Activated B cell treated with CpG ODN at 0.5 μM for 24 hours (primary cell): ENCODE data around the gene HDAC9. TPM values are rescaled to one million over a fixed set of nuclear protein-coding genes. Genes with fewer than 3 reads are reported as not detected.
A peak's percentile ranks its signal among the peaks of the same experiment; 100 is the strongest.

Experiments
- ATAC-seq: fragments of 200-7000 bp; cut with Tn5 transposase; one replicate; pipeline ENCODE4 v1.10.0; 2021; ENCODE audit warnings: low read depth, mild to moderate bottlenecking, moderate library complexity
- CTCF ChIA-PET: fragments of 350-600 bp; sonication (Branson Sonifier 250); formaldehyde crosslinking; loops from one replicate; lab custom pipeline; 2021; ENCODE audit warnings: antibody characterized with exemption; lab: Charles Lee
- POLR2A ChIA-PET: fragments of 350-600 bp; sonication (Branson Sonifier 250); formaldehyde crosslinking; loops from one replicate; lab custom pipeline; 2021; ENCODE audit warnings: antibody characterized with exemption; lab: Charles Lee
- DNase-seq: peaks from one replicate; pipeline ENCODE4 v3.0.0; 2022
- H3K27ac Mint-ChIP-seq: one replicate; pipeline ENCODE4 v1.8.0; 2020; ENCODE audit warnings: mixed read lengths
- H3K27me3 Mint-ChIP-seq: one replicate; pipeline ENCODE4 v1.8.0; 2021; ENCODE audit warnings: mixed read lengths
- H3K36me3 Mint-ChIP-seq: one replicate; pipeline ENCODE4 v1.8.0; 2021; ENCODE audit warnings: low read depth, mixed read lengths
- H3K4me1 Mint-ChIP-seq: one replicate; pipeline ENCODE4 v1.8.0; 2021; ENCODE audit warnings: mixed read lengths
- H3K4me3 Mint-ChIP-seq: one replicate; pipeline ENCODE4 v1.8.0; 2020; ENCODE audit warnings: mild to moderate bottlenecking, mixed read lengths
- H3K9me3 Mint-ChIP-seq: one replicate; pipeline ENCODE4 v1.8.0; 2020; ENCODE audit warnings: mixed read lengths
- intact Hi-C: fragments of 100-400 bp; cut with micrococcal nuclease; formaldehyde crosslinking; loops from one replicate; pipeline ENCODE4 v1.15.1; 2024
- total RNA-seq: library from RNA; stranded (reverse); gene quantifications from 2 replicates; pipeline ENCODE4 v1.2.3, GENCODE V29; 2022
- TF ChIP-seq, protein P1 (sequence below): fragments of 200-600 bp; IDR thresholded peaks from one replicate; pipeline ENCODE4 v1.8.0; 2022; ENCODE audit warnings: antibody characterized with exemption, mild to moderate bottlenecking

Gene HDAC9
- total RNA-seq, 1 donor from 2014 or later = 149 TPM

DNA sequence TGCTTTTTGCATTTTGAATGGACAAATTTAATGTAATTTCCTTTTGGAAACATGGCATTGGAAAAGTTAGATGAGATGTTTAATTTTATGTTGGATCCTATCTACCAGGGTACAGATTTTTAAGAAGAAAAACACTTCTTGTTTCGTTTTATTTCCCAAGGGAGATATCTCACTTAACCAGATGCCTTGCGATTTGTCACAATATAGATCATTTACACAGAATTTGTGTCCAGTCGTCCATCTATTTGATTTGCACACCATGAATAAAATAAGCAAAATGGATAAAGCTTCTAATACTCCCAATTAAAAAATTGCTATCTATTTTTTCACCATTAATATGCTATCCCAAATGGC is 25.7 kb downstream of the HDAC9 start:
- POLR2A ChIA-PET = interaction anchor here (0.5 to 6.8 kb wide), 11 partner anchors 9 to 80 kb away, joined by 3 to 139 read pairs (median 8); partner anchors contain the start of gene HDAC9
- TF ChIP-seq, protein P1, sequence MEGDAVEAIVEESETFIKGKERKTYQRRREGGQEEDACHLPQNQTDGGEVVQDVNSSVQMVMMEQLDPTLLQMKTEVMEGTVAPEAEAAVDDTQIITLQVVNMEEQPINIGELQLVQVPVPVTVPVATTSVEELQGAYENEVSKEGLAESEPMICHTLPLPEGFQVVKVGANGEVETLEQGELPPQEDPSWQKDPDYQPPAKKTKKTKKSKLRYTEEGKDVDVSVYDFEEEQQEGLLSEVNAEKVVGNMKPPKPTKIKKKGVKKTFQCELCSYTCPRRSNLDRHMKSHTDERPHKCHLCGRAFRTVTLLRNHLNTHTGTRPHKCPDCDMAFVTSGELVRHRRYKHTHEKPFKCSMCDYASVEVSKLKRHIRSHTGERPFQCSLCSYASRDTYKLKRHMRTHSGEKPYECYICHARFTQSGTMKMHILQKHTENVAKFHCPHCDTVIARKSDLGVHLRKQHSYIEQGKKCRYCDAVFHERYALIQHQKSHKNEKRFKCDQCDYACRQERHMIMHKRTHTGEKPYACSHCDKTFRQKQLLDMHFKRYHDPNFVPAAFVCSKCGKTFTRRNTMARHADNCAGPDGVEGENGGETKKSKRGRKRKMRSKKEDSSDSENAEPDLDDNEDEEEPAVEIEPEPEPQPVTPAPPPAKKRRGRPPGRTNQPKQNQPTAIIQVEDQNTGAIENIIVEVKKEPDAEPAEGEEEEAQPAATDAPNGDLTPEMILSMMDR = no peak
- Mint-ChIP-seq H3K27ac (peak overlapping the region; percentile 97), H3K9me3 (no peaks in the 10 kb centered on the region), H3K4me1 (peaks cover 86% of the 10 kb centered on the region), H3K4me3 (peak overlapping the region; percentile 78), H3K27me3 (no peaks in the 10 kb centered on the region), H3K36me3 (peaks cover 13% of the 10 kb centered on the region)
- CTCF ChIA-PET = interaction anchor here (1.0 to 1.8 kb wide), 4 partner anchors 9 to 164 kb away, joined by 3 to 7 read pairs (median 4); no protein-coding TSS in a partner anchor
- DNase-seq (no peak), ATAC-seq (peak; percentile 25)
- intact Hi-C loops = loop anchor here (1.0 kb wide), 1 partner anchor 9 kb away; no protein-coding TSS in a partner anchor

DNA sequence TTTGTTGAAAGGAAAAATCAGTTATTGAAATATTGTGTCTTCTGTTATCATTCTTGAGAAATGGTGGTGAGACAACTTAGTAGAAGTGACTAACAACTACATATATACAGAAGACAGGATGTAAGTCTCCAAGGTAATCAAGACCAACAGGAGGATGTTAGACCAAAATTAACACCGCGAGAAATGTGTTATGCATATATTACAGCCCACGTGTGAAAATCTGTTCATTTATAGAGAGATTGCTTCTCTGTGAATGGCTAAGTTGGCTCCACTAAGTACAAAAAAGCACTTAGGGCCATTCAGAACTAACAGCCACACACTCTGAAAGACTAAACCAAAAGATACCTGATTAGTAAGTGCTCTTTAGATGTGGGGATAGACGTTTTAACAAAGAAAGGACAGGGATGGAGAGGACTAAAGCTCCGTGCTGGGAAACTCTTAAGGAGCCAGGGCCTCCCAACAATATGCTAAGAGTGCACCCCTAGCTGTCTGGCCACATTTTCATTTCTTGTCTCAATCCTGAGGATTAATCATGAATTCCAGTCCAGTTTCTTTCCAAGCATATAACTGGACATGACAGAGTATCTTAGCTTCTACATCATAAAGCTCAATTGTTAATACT is 26.5 kb downstream of the HDAC9 start:
- no peak for DNase-seq
- CTCF ChIA-PET = no interaction called here
- TF ChIP-seq, protein P1 = no peak
- ATAC-seq = peak; percentile 25
- Mint-ChIP-seq H3K4me1 (peaks cover 90% of the 10 kb centered on the region), H3K36me3 (peaks cover 13% of the 10 kb centered on the region), H3K27ac (peak overlapping the region; percentile 97), H3K27me3 (no peaks in the 10 kb centered on the region), H3K9me3 (no peaks in the 10 kb centered on the region), H3K4me3 (peak overlapping the region; percentile 45)
- POLR2A ChIA-PET = interaction anchor here (0.6 to 6.8 kb wide), 9 partner anchors 8 to 138 kb away, joined by 3 to 139 read pairs (median 13); partner anchors contain the start of gene HDAC9
- intact Hi-C loops = loop anchor here (1.0 kb wide), 1 partner anchor 8 kb away; no protein-coding TSS in a partner anchor

DNA sequence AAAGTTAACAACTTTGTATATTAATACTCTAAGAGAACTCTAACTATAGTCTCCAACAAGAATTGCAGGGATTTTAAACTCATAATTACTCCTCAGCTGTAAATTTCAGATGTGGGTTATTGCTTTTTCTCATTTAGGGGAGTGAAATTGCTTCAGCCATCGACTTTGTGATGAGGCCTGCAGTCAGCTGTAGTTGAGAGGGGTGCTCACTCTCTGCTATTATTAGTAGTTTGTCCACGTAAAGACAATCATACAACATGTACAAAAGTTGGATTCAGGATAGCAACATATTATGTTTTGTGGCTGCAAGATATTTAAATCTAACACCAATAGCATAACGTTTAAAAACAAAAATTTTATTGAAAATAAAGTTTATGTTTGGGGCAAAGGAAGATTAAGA is 28.7 kb downstream of the HDAC9 start:
- CTCF ChIA-PET = no interaction called here
- H3K27ac Mint-ChIP-seq = peak overlapping the region; percentile 56

DNA sequence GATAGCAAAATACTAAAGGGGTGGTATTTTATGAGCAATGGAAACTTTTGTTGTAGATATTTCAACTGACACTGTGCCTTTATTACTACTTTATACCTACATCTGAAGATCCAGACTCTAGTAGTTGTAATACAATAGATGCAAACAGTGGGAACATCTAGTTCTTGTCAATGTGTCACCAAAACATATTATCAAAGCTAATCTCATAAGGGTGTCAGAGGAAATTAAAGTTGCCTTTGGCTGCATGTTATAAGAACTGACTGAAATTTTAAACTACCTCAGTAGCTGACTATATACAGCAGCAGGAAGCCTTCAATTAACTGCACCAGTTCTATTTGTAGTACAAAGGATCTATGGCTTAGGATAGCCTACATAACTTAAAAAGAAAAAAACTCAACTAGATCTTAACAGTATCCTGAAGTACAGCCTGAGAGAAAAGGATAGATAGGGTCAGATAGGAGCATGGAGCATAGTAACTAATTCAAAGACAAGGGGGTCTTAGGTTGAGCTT is 30.9 kb downstream of the HDAC9 start:
- intact Hi-C loops = no loop called here
- Mint-ChIP-seq H3K4me3 (peak overlapping the region; percentile 49), H3K9me3 (no peaks in the 10 kb centered on the region), H3K4me1 (peaks cover 80% of the 10 kb centered on the region), H3K27ac (peak overlapping the region; percentile 82), H3K27me3 (no peaks in the 10 kb centered on the region), H3K36me3 (peaks cover 3% of the 10 kb centered on the region)
- ChIA-PET CTCF (interaction anchor here (1.6 kb wide), 1 partner anchor 29 kb away, joined by 3 read pairs; no protein-coding TSS in a partner anchor), POLR2A (interaction anchor here (0.6 to 1.8 kb wide), 3 partner anchors 11 to 67 kb away, joined by 5 to 13 read pairs (median 9); no protein-coding TSS in a partner anchor)
- ATAC-seq (no peak), DNase-seq (no peak)
- TF ChIP-seq, protein P1 = no peak

More for the DNA sequence above, 28.7 kb downstream of the HDAC9 start:
- POLR2A ChIA-PET = interaction anchor here (1.0 kb wide), 1 partner anchor 16 kb away, joined by 3 read pairs; no protein-coding TSS in a partner anchor
- ATAC-seq (no peak), DNase-seq (no peak)
- TF ChIP-seq, protein P1 = no peak
- peaks cover 85% of the 10 kb centered on the region for H3K4me1 Mint-ChIP-seq
- no peak overlapping the region for H3K4me3 Mint-ChIP-seq
- intact Hi-C loops = no loop called here
- no peaks in the 10 kb centered on the region for H3K27me3 Mint-ChIP-seq
- H3K9me3 Mint-ChIP-seq = no peaks in the 10 kb centered on the region
- H3K36me3 Mint-ChIP-seq = peaks cover 3% of the 10 kb centered on the region

- intact Hi-C loops = no loop called here
- Mint-ChIP-seq H3K4me3 (peak overlapping the region; percentile 45), H3K27ac (peak overlapping the region; percentile 82), H3K4me1 (peaks cover 79% of the 10 kb centered on the region), H3K9me3 (no peaks in the 10 kb centered on the region), H3K27me3 (no peaks in the 10 kb centered on the region), H3K36me3 (no peaks in the 10 kb centered on the region)
- ATAC-seq = no peak
- POLR2A ChIA-PET = interaction anchor here (0.5 to 3.4 kb wide), 7 partner anchors 8 to 43 kb away, joined by 3 to 50 read pairs (median 13); partner anchors contain the start of gene HDAC9
- CTCF ChIA-PET = interaction anchor here (1.7 to 2.0 kb wide), 2 partner anchors 8 to 11 kb away, joined by 5 to 7 read pairs; no protein-coding TSS in a partner anchor
- TF ChIP-seq, protein P1 = no peak
- no peak for DNase-seq
Observed at GRCh38 chr7:18529239-18529638, 33.7 kb downstream of the HDAC9 start.
